Body of pancreas (tissue), 4 donors: ENCODE measurements around the gene SEMA4C. TPM values are rescaled to one million over a fixed set of nuclear protein-coding genes. Genes with fewer than 3 reads are reported as not detected.

Source experiments
- ATAC-seq: fragments of 150-250 bp; one replicate; pipeline ENCODE4 v1.9.1; 2016
- DNase-seq, 4 donors: peaks; one replicate each; pipeline ENCODE4 v3.0.0-alpha.2; 2019
- H3K27ac ChIP-seq, 4 donors: fragments of 200-600 bp; sonication (generic); 1 replicate in 3 of 4; 2 replicates in 1 of 4; pipeline versions ENCODE4 v1.5.1 to v1.6.1; 2016 to 2019; ENCODE audit warnings: mild to moderate bottlenecking in 1 of 4, mixed read lengths in 1 of 4, moderate library complexity in 1 of 4
- H3K27me3 ChIP-seq, 2 donors: fragments of 200-600 bp; sonication (generic); one replicate each; pipeline ENCODE4 v1.6.0; 2016; ENCODE audit warnings: mild to moderate bottlenecking in 1 of 2
- H3K36me3 ChIP-seq, 2 donors: fragments of 200-600 bp; sonication (generic); replicated peaks in 1 of 2; 2 replicates each; pipeline ENCODE4 v1.5.1; 2016; ENCODE audit warnings: low read depth in 2 of 2; ENCODE audit not compliant: insufficient read depth in 1 of 2
- H3K4me1 ChIP-seq: fragments of 200-600 bp; sonication (generic); one replicate; pipeline ENCODE4 v1.6.0; 2016
- H3K4me3 ChIP-seq, 2 donors: fragments of 200-600 bp; sonication (generic); 1 replicate in 1 of 2; 2 replicates in 1 of 2; pipeline ENCODE4 v1.5.1; 2016 to 2019
- H3K9me3 ChIP-seq, 3 donors: fragments of 200-600 bp; sonication (generic); 1 replicate in 2 of 3; 2 replicates in 1 of 3; pipeline ENCODE4 v1.5.1; 2016
- CTCF ChIP-seq, 7 experiments: fragments of 450-650 bp in 4 of 7; fragments of 200-600 bp in 3 of 7; sonication (generic) in 3 of 7; IDR thresholded peaks; one replicate each; pipeline ENCODE4 v1.5.1; 2016 to 2019; ENCODE audit warnings: antibody characterized with exemption in 7 of 7
- POLR2A ChIP-seq, 3 donors: fragments of 450-650 bp; IDR thresholded peaks; one replicate each; pipeline ENCODE4 v1.6.1; 2016; ENCODE audit warnings: antibody characterized with exemption in 3 of 3, mild to moderate bottlenecking in 2 of 3
- WGBS, 2 donors: methylation state at CpG; one replicate each; pipeline ENCODE4 v1.1.5; 2017; 5-methylcytosine and 5-hydroxymethylcytosine counted together
- intact Hi-C: fragments of 100-400 bp; cut with DNase I; formaldehyde crosslinking; loops from one replicate; pipeline ENCODE4 v1.15.1; 2023
- total RNA-seq, 2 donors: library from RNA; depleted of rRNA; stranded (reverse); fragments of >200 nt; gene quantifications; one replicate each; pipeline ENCODE4 v1.1.0, GENCODE V29; 2016

SEMA4C gene
- total RNA-seq, 2 donors from 2014 or later = 11.2 to 13.7 TPM

DNA sequence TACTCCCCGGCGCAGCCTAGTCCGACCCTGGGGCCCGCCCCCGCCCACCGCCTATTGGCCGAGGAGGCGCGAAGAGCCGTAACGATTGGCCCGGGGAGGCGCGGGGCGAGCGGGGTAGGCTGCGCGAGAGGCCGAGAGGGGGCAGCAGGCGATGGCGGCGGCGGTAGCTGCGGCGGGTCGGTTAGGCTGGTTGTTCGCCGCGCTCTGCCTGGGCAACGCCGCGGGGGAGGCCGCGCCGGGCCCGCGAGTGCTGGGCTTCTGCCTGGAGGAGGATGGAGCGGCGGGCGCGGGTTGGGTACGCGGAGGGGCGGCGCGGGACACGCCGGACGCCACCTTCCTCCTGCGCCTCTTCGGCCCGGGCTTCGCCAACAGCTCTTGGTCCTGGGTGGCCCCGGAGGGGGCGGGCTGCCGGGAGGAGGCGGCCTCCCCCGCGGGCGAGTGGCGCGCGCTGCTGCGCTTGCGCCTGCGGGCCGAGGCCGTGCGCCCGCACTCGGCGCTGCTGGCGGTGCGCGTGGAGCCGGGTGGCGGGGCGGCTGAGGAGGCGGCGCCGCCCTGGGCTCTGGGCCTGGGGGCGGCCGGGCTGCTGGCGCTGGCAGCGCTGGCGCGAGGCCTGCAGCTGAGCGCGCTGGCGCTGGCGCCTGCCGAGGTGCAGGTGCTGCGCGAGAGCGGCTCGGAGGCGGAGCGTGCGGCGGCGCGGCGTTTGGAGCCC, 53.6 kb downstream of the SEMA4C start, which contains the start of gene CNNM3:
TSS of gene CNNM3 (plus strand) at position 142 of the 709 bp plus-strand sequence. CDS start at position 152, 10 bp downstream.
- Histone ChIP-seq H3K27me3 (no peaks in the 10 kb centered on the region), H3K9me3 (no peaks in the 10 kb centered on the region), H3K27ac (peak within 1 kb of the TSS; percentile 84 to 94 (median 90)), H3K4me3 (peak within 1 kb of the TSS; percentile 62 to 69), H3K4me1 (peaks cover 51% of the 10 kb centered on the region), H3K36me3 (no peaks in the 10 kb centered on the region)
- peak; percentile 58 to 74 (median 72) for TF ChIP-seq CTCF (IDR thresholded peaks at IDR 0.05)
- TF ChIP-seq POLR2A (IDR thresholded peaks at IDR 0.05) = peak; percentile 75 to 86 (median 77)
- 0% methylated on average over 6 to 36 of the region's 103 CpGs for WGBS, 2 donors
- DNase-seq = peak; percentile 95 to 97 (median 96)
- ATAC-seq = peak; percentile 89
- intact Hi-C loops = no loop called here

DNA sequence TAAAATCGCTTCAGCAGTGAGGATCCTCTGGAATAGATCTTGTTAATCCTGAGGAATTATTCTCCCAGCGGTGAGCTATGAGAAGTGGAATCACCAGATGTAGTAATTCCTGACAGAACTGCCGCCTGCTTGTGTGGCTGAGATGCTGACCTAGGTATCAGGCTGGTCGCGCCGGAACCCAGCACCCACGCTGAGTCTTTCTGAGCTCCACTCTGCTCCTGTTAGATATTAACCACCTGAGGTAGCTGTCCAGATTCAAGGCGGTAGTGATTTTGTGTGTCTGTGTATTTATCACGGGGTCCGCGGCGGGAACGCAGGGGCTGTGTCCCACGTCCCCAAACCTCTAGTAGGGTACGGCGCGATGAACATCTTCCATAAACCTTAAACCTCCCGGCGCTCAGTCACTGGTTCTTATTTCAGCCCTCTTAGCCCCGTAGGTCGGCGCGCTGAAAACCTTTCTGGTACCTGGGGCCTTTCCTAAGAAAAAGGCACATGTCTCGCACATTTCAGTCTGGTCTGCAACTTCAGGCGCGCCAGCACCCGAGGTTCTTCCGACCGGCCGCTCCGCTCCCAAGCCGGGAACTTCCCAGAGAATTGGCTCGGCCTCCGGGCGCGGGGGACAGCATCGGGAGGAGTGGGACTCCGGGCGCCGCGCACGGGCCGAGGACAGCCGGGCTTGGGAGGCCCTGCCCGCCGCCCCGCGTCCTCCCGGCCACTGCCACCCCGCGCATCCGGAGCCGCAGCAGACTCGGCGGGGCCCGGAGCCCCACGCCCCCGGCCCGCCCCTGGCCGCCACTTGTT, 54.4 kb downstream of the SEMA4C start:
- Histone ChIP-seq H3K9me3 (no peaks in the 10 kb centered on the region), H3K4me3 (peak overlapping the region; percentile 26 to 62), H3K27ac (peak overlapping the region; percentile 84 to 94 (median 90)), H3K27me3 (no peaks in the 10 kb centered on the region), H3K36me3 (no peaks in the 10 kb centered on the region), H3K4me1 (peaks cover 43% of the 10 kb centered on the region)
- TF ChIP-seq CTCF (IDR thresholded peaks at IDR 0.05) (peak in 1 of 7 experiments; percentile 5), POLR2A (IDR thresholded peaks at IDR 0.05) (no peak)
- WGBS, 2 donors = 1 to 4% methylated on average over 6 to 48 of the region's 60 CpGs
- DNase-seq (peak in 3 of 4 donors; percentile 29 to 55 (median 40)), ATAC-seq (peak; percentile 17)
- intact Hi-C loops = no loop called here

- no peak overlapping the region for H3K27ac ChIP-seq
- H3K27me3 ChIP-seq = no peaks in the 10 kb centered on the region
- H3K36me3 ChIP-seq = no peaks in the 10 kb centered on the region
- no peak for ATAC-seq
- TF ChIP-seq POLR2A (IDR thresholded peaks at IDR 0.05) (no peak), CTCF (IDR thresholded peaks at IDR 0.05) (no peak)
- no peak overlapping the region for H3K4me3 ChIP-seq
- peaks cover 25% of the 10 kb centered on the region for H3K4me1 ChIP-seq
- no peaks in the 10 kb centered on the region for H3K9me3 ChIP-seq
- WGBS, 2 donors = 79 to 83% methylated on average over 4 of the region's 4 CpGs
- intact Hi-C loops = no loop called here
- DNase-seq = no peak
Measured at GRCh38 chr2:96813656-96814055, 56.2 kb downstream of the SEMA4C start.

DNA sequence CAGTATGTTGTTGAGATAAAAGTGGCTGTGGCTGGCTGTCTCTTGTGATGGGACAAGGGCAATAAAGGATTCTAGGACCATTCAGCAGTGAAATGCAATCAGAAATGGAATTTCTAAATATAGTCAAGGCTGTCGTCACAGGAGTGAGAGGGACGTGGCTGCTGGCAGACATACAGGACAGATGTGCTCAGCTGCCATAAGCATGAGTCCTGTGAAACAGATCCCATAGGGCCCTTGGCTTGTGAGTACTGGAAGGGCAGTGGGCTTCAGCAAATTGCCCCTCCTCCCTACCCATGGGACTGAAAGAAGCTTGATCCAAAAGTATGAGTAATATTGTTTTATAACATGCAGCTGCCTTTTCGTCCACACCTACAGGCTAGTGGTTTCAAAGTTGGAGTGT, 58.0 kb downstream of the SEMA4C start:
- no peaks in the 10 kb centered on the region for H3K9me3 ChIP-seq
- TF ChIP-seq POLR2A (IDR thresholded peaks at IDR 0.05) = no peak
- no peak for TF ChIP-seq CTCF (IDR thresholded peaks at IDR 0.05)
- H3K36me3 ChIP-seq = no peaks in the 10 kb centered on the region
- no peak for ATAC-seq
- DNase-seq = no peak
- no peak overlapping the region for H3K27ac ChIP-seq
- H3K27me3 ChIP-seq = no peaks in the 10 kb centered on the region
- intact Hi-C loops = no loop called here
- WGBS, 2 donors = 38 to 44% methylated on average over 3 of the region's 3 CpGs
- peaks cover 7% of the 10 kb centered on the region for H3K4me1 ChIP-seq
- H3K4me3 ChIP-seq = no peak overlapping the region
